Left lung (tissue), 10 donors: ENCODE measurements around the gene MKLN1. TPM values are rescaled to one million over a fixed set of nuclear protein-coding genes. Genes with fewer than 3 reads are reported as not detected.
"Not testable (repeated sequence)": the region's sequence is repeated elsewhere in the genome, so short reads cannot be mapped to it uniquely, and the experiment has no call there.

Experiments
- ATAC-seq: fragments of 200-7000 bp; cut with Tn5 transposase; one replicate; pipeline ENCODE4 v1.9.1; 2020; ENCODE audit warnings: moderate library complexity
- DNase-seq, 4 donors: peaks; one replicate each; pipeline ENCODE4 v3.0.0-alpha.2; 2013 to 2020
- H3K27ac ChIP-seq, 2 donors: fragments of 200-600 bp; sonication (generic) in 1 of 2; one replicate each; pipeline versions ENCODE4 v1.5.0 to v1.8.0; 2020 to 2021
- H3K27me3 ChIP-seq, 2 donors: fragments of 200-600 bp; sonication (generic) in 1 of 2; one replicate each; pipeline versions ENCODE4 v1.5.0 to v1.8.0; 2020 to 2021
- H3K36me3 ChIP-seq, 2 donors: fragments of 200-600 bp; sonication (generic) in 1 of 2; one replicate each; pipeline versions ENCODE4 v1.5.0 to v1.8.0; 2020 to 2021
- H3K4me1 ChIP-seq, 2 donors: fragments of 200-600 bp; one replicate each; pipeline ENCODE4 v1.8.0; 2021
- H3K4me3 ChIP-seq, 2 donors: fragments of 200-600 bp; sonication (generic) in 1 of 2; one replicate each; pipeline versions ENCODE4 v1.5.0 to v1.8.0; 2020 to 2021; ENCODE audit warnings: mild to moderate bottlenecking in 1 of 2
- H3K9me3 ChIP-seq, 2 donors: fragments of 200-600 bp; sonication (generic) in 1 of 2; one replicate each; pipeline versions ENCODE4 v1.5.0 to v1.8.0; 2020 to 2021
- intact Hi-C, 2 donors: fragments of 100-400 bp; cut with DNase I; formaldehyde crosslinking; loops; one replicate each; pipeline versions ENCODE4 v1.11.2 to v1.14.2; 2022
- polyA plus RNA-seq, 6 donors: library from polyadenylated mRNA; unstranded; fragments of 120-200 nt; gene quantifications; one replicate each; pipeline ENCODE4 v1.2.1, GENCODE V29; 2013; ENCODE audit not compliant: insufficient read length in 6 of 6
- total RNA-seq, 2 donors: library from RNA; stranded (reverse); fragmentation: NEBNext Ultra II Directional; extraction: Animal tissue kit (Norgen Biotek cat#: 25700); gene quantifications; one replicate each; pipeline ENCODE4 v1.2.1, GENCODE V29; 2021
- TF ChIP-seq, protein P1 (sequence below), 2 donors: fragments of 200-600 bp; sonication (generic) in 1 of 2; IDR thresholded peaks; one replicate each; pipeline versions ENCODE4 v1.5.0 to v1.8.0; 2021; ENCODE audit warnings: antibody characterized with exemption in 2 of 2
- donor health status: DM: no; HTN: yes; CAD: no.
- donor health status: DM: no; HTN: no; CAD: no.

Gene MKLN1
- total and polyA plus RNA-seq, 8 donors, result 38.7 to 49.0 (median 44.5) TPM

- H3K4me3 ChIP-seq, result peak overlapping the region; percentile 71 to 76
- H3K27me3 ChIP-seq, result no peaks in the 10 kb centered on the region
- peak overlapping the region; percentile 97 for H3K27ac ChIP-seq
- ATAC-seq (peak; percentile 24), DNase-seq (peak in 1 of 4 donors; percentile 5)
- peaks cover 6 to 54% of the 10 kb centered on the region in 2 donors for H3K4me1 ChIP-seq
- peaks cover 0 to 8% of the 10 kb centered on the region in 2 donors for H3K36me3 ChIP-seq
- TF ChIP-seq, protein P1, sequence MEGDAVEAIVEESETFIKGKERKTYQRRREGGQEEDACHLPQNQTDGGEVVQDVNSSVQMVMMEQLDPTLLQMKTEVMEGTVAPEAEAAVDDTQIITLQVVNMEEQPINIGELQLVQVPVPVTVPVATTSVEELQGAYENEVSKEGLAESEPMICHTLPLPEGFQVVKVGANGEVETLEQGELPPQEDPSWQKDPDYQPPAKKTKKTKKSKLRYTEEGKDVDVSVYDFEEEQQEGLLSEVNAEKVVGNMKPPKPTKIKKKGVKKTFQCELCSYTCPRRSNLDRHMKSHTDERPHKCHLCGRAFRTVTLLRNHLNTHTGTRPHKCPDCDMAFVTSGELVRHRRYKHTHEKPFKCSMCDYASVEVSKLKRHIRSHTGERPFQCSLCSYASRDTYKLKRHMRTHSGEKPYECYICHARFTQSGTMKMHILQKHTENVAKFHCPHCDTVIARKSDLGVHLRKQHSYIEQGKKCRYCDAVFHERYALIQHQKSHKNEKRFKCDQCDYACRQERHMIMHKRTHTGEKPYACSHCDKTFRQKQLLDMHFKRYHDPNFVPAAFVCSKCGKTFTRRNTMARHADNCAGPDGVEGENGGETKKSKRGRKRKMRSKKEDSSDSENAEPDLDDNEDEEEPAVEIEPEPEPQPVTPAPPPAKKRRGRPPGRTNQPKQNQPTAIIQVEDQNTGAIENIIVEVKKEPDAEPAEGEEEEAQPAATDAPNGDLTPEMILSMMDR (IDR thresholded peaks at IDR 0.05), result no peak
- intact Hi-C loops, result loop anchor here in 1 of 2 donors (10.0 kb wide), 1 partner anchor 214 kb away; no protein-coding TSS in a partner anchor
- no peaks in the 10 kb centered on the region for H3K9me3 ChIP-seq
These were observed 900 bp downstream of the MKLN1 start for GRCh38 chr7:131328377-131329175.

- Histone ChIP-seq H3K4me1 (peaks cover 6 to 54% of the 10 kb centered on the region in 2 donors), H3K4me3 (peak overlapping the region; percentile 71 to 76), H3K36me3 (peaks cover 0 to 8% of the 10 kb centered on the region in 2 donors), H3K27ac (peak overlapping the region; percentile 97), H3K9me3 (no peaks in the 10 kb centered on the region), H3K27me3 (no peaks in the 10 kb centered on the region)
- ATAC-seq (no peak), DNase-seq (peak in 1 of 4 donors; percentile 7)
- intact Hi-C loops, result loop anchor here in 1 of 2 donors (10.0 kb wide), 1 partner anchor 214 kb away; no protein-coding TSS in a partner anchor
- TF ChIP-seq, protein P1 (IDR thresholded peaks at IDR 0.05), result no peak
These were observed 1.5 kb downstream of the MKLN1 start for GRCh38 chr7:131329176-131329570.

- H3K9me3 ChIP-seq, result no peaks in the 10 kb centered on the region
- TF ChIP-seq, protein P1 (IDR thresholded peaks at IDR 0.05), result no peak
- no peak for DNase-seq
- intact Hi-C loops, result no loop called here
- H3K27ac ChIP-seq, result peak overlapping the region in 1 of 2 donors; percentile 31
- no peaks in the 10 kb centered on the region for H3K27me3 ChIP-seq
- peaks cover 6 to 54% of the 10 kb centered on the region in 2 donors for H3K4me1 ChIP-seq
- no peak for ATAC-seq
- peaks cover 0 to 8% of the 10 kb centered on the region in 2 donors for H3K36me3 ChIP-seq
- H3K4me3 ChIP-seq, result peak overlapping the region in 1 of 2 donors; percentile 71
These were observed 2.6 kb downstream of the MKLN1 start for GRCh38 chr7:131330299-131330698.

GRCh38 chr7:131331806-131332205 lies 4.1 kb downstream of the MKLN1 start:
- TF ChIP-seq, protein P1 (IDR thresholded peaks at IDR 0.05), result no peak
- Histone ChIP-seq H3K27me3 (no peaks in the 10 kb centered on the region), H3K27ac (no peak overlapping the region), H3K9me3 (peaks cover 0 to 11% of the 10 kb centered on the region in 2 donors), H3K4me3 (no peak overlapping the region), H3K4me1 (peaks cover 6 to 52% of the 10 kb centered on the region in 2 donors), H3K36me3 (peaks cover 0 to 8% of the 10 kb centered on the region in 2 donors)
- DNase-seq, result no peak
- ATAC-seq, result no peak
- intact Hi-C loops, result no loop called here

- H3K4me3 ChIP-seq, H3K36me3 ChIP-seq, H3K27ac ChIP-seq, intact Hi-C loops, DNase-seq, H3K27me3 ChIP-seq, ATAC-seq: not testable (repeated sequence)
- Histone ChIP-seq H3K4me1 (peaks cover 6 to 47% of the 10 kb centered on the region in 2 donors), H3K9me3 (peaks cover 0 to 20% of the 10 kb centered on the region in 2 donors)
These were observed 5.1 kb downstream of the MKLN1 start for GRCh38 chr7:131332729-131333128.
